Measurements from ENCODE around the gene LYL1. TPM values are rescaled to one million over a fixed set of nuclear protein-coding genes. Genes with fewer than 3 reads are reported as not detected.

LYL1 gene
- total and polyA plus RNA-seq, 9 of the 15 experiments (the other 6 are each of a cell fraction or from before 2014, with no cell fraction given): 1.3 to 266 (median 34.0) TPM

- TF ChIP-seq ZNF316 (IDR thresholded peaks at IDR 0.05) (no peak), PBX2 (CRISPR knock-in tag; IDR thresholded peaks at IDR 0.05; ENCODE audit: low read depth) (no peak), PBX2 (tag; conservative IDR thresholded peaks at IDR 0.05; ENCODE audit: low read depth) (no peak), PML (IDR thresholded peaks at IDR 0.05; ENCODE audit: low read length) (0 out of 2 replicates have a peak, but pooled peaks have one; percentile 15), POLR2B (IDR thresholded peaks at IDR 0.05; ENCODE audit: low read depth, partially characterized antibody) (peak; percentile 40), SNRNP70 (optimal IDR thresholded peaks at IDR 0.05; ENCODE audit: low read depth, low read length) (no peak), NR2C1 (IDR thresholded peaks at IDR 0.05) (no peak), NR2C1 (tag; IDR thresholded peaks at IDR 0.05) (no peak), FOXM1 (IDR thresholded peaks at IDR 0.05; ENCODE audit: low read depth) (no peak), FOXM1 (CRISPR knock-in tag; IDR thresholded peaks at IDR 0.05; ENCODE audit: low read depth) (no peak), NFYB (IDR thresholded peaks at IDR 0.05; ENCODE audit: extremely low read depth, insufficient read length) (no peak), MECOM (CRISPR knock-in tag; IDR thresholded peaks at IDR 0.05) (no peak), ARNT (IDR thresholded peaks at IDR 0.05) (0 out of 4 replicates have a peak, but pooled peaks of 1 of the 2 experiments have one; percentile 42)
These were observed 5.6 kb downstream of the LYL1 start (continued) for GRCh38 chr19:13097033-13097462.

Measured in K562 (cell line).